ENCODE results near the gene OSBPL5. TPM values are rescaled to one million over a fixed set of nuclear protein-coding genes. Genes with fewer than 3 reads are reported as not detected.

OSBPL5 gene
- total RNA-seq, 1 experiment from 2014 or later, result 28.4 TPM

DNA sequence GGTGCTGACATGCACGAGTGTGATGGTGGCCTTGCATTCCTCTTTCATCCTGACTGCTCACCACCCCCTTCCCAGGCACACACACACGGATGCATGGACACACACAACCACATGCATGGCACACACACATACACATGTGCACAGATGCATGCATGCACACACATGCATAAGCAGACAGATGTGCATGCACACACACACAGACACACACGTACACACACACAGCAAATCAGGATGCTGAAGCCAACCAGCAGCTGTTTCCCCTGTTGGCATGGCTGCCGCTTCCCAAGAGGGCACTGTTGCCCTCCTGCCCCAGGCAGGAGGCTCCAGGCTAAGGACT, 15.3 kb downstream of the OSBPL5 start:
- Histone ChIP-seq H3K4me3 (ENCODE audit: low read depth, low read length, poor library complexity, severe bottlenecking) (no peak overlapping the region), H3K36me3 (ENCODE audit: insufficient read depth, low read length, poor library complexity, severe bottlenecking) (no peaks in the 10 kb centered on the region), H3K27ac (ENCODE audit: low read depth, low read length, poor library complexity, severe bottlenecking) (no peak overlapping the region), H3K27me3 (replicated peaks; ENCODE audit: insufficient read depth, low read depth, low read length, poor library complexity) (no peaks in the 10 kb centered on the region), H3K9me3 (ENCODE audit: low read depth, low read length, poor library complexity, severe bottlenecking) (no peaks in the 10 kb centered on the region), H3K4me1 (ENCODE audit: insufficient read depth, low read length, poor library complexity, severe bottlenecking) (peaks cover 12% of the 10 kb centered on the region)
- ChIA-PET POLR2A (ENCODE audit: low non-redundant PET) (no interaction called here), CTCF (no interaction called here)
- no TSS peak for BruUV-seq (replicated peaks)
- intact Hi-C loops (cut with micrococcal nuclease; ENCODE audit: unreplicated experiment), result no loop called here
- TF ChIP-seq, protein P1, sequence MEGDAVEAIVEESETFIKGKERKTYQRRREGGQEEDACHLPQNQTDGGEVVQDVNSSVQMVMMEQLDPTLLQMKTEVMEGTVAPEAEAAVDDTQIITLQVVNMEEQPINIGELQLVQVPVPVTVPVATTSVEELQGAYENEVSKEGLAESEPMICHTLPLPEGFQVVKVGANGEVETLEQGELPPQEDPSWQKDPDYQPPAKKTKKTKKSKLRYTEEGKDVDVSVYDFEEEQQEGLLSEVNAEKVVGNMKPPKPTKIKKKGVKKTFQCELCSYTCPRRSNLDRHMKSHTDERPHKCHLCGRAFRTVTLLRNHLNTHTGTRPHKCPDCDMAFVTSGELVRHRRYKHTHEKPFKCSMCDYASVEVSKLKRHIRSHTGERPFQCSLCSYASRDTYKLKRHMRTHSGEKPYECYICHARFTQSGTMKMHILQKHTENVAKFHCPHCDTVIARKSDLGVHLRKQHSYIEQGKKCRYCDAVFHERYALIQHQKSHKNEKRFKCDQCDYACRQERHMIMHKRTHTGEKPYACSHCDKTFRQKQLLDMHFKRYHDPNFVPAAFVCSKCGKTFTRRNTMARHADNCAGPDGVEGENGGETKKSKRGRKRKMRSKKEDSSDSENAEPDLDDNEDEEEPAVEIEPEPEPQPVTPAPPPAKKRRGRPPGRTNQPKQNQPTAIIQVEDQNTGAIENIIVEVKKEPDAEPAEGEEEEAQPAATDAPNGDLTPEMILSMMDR (conservative IDR thresholded peaks at IDR 0.05; ENCODE audit: low read depth, low read length), result no peak
- no peak for TF ChIP-seq EZH2 (IDR thresholded peaks at IDR 0.05; ENCODE audit: borderline replicate concordance, low read depth, low read length, poor library complexity, severe bottlenecking)
- DNase-seq (ENCODE audit: low spot score), result no peak

DNA sequence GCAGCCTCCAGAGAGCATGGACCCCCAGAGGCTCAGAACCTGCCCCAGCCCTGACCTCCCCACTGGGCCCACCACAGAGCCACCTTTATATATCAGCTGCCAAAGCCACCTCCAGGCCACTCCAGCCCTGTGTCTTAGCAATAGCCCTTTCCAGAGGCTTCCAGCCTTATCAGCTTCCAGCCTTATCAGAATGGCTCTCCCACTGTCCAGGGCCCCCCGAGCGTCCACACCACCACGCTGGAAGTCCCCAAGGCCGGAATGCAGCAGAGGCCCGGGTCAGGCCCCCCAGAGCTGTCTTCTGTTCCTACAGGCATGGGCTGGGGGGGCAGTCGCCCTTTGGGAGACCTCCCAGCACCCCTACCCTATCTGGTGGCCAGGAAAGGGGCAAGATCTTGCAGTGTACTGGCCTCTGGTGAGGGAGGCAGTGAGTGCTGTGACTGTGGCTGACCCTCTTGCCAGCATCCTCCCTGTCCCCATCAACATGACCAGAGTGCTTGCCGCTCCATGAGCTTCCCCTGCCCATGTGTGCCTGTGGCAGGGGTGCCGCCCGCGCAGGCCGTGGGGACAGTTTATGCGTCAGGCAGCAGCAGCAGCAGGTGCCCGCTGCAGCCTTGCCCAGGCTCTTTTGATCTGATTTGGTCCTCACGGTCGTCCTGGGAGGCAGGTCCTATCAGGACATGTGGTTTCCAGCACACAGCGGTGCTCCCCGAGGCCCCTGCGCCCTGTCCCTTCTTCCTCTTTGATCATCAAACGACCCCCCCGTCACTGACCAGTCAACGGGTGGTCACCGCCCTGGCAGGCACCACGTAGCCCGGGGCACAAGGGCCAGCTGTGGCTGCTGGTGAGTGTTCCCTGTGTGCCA, 15.9 kb downstream of the OSBPL5 start:
- peaks cover 9% of the 10 kb centered on the region for H3K4me1 ChIP-seq (ENCODE audit: insufficient read depth, low read length, poor library complexity, severe bottlenecking)
- POLR2A ChIA-PET (ENCODE audit: low non-redundant PET), result no interaction called here
- no peak for DNase-seq (ENCODE audit: low spot score)
- intact Hi-C loops (cut with micrococcal nuclease; ENCODE audit: unreplicated experiment), result no loop called here
- CTCF ChIA-PET, result no interaction called here
- H3K9me3 ChIP-seq (ENCODE audit: low read depth, low read length, poor library complexity, severe bottlenecking), result no peaks in the 10 kb centered on the region
- H3K4me3 ChIP-seq (ENCODE audit: low read depth, low read length, poor library complexity, severe bottlenecking), result no peak overlapping the region
- BruUV-seq (replicated peaks), result no TSS peak
- no peaks in the 10 kb centered on the region for H3K36me3 ChIP-seq (ENCODE audit: insufficient read depth, low read length, poor library complexity, severe bottlenecking)
- H3K27ac ChIP-seq (ENCODE audit: low read depth, low read length, poor library complexity, severe bottlenecking), result no peak overlapping the region
- no peaks in the 10 kb centered on the region for H3K27me3 ChIP-seq (replicated peaks; ENCODE audit: insufficient read depth, low read depth, low read length, poor library complexity)
- TF ChIP-seq, protein P1 (conservative IDR thresholded peaks at IDR 0.05; ENCODE audit: low read depth, low read length), result no peak
- no peak for TF ChIP-seq EZH2 (IDR thresholded peaks at IDR 0.05; ENCODE audit: borderline replicate concordance, low read depth, low read length, poor library complexity, severe bottlenecking)

DNA sequence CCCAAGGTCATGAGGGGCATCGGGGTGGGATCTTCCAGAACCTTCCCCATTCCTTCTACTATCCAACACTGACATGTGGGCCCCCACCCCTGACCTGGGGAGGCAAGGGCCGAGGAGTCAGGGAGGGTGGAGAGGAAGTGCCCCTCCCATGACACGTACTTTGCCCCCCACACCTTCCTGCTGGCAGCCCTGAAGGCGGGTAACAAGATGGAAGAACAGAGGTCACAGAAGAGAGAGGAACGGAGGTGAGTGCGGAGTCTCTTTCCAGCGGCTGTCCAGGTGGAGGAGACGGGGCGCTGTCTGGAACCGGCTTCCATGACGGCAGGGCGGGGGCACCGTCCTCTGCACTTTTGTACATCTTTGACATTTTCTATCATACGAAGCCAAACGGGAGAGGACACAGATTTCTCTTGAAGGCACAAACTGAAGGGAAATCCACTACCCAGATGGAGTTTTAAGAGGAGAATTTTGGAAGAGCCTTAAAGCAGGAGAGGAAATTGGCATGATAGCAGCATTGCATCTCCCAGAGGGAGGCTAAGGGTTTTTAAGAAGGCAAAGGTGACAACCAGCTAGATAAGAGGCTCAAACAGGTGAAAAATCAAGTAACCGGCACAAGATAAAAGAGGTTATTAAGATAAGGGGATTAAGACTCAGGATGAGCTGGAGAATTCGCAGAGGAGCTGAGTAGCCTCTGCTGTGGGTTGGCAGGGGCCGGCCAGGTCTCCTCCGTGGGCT, 16.7 kb downstream of the OSBPL5 start:
- BruUV-seq (replicated peaks), result no TSS peak
- no peak for DNase-seq (ENCODE audit: low spot score)
- H3K9me3 ChIP-seq (ENCODE audit: low read depth, low read length, poor library complexity, severe bottlenecking), result no peaks in the 10 kb centered on the region
- TF ChIP-seq, protein P1 (conservative IDR thresholded peaks at IDR 0.05; ENCODE audit: low read depth, low read length), result no peak
- TF ChIP-seq EZH2 (IDR thresholded peaks at IDR 0.05; ENCODE audit: borderline replicate concordance, low read depth, low read length, poor library complexity, severe bottlenecking), result no peak
- no peaks in the 10 kb centered on the region for H3K27me3 ChIP-seq (replicated peaks; ENCODE audit: insufficient read depth, low read depth, low read length, poor library complexity)
- H3K36me3 ChIP-seq (ENCODE audit: insufficient read depth, low read length, poor library complexity, severe bottlenecking), result no peaks in the 10 kb centered on the region
- peaks cover under 1% of the 10 kb centered on the region for H3K4me1 ChIP-seq (ENCODE audit: insufficient read depth, low read length, poor library complexity, severe bottlenecking)
- ChIA-PET CTCF (no interaction called here), POLR2A (ENCODE audit: low non-redundant PET) (no interaction called here)
- intact Hi-C loops (cut with micrococcal nuclease; ENCODE audit: unreplicated experiment), result no loop called here
- no peak overlapping the region for H3K4me3 ChIP-seq (ENCODE audit: low read depth, low read length, poor library complexity, severe bottlenecking)
- no peak overlapping the region for H3K27ac ChIP-seq (ENCODE audit: low read depth, low read length, poor library complexity, severe bottlenecking)
